Amniotic stem cell (primary cell): ENCODE data around the gene MICAL3.

Experiments used
- DNase-seq: peaks from one replicate; lab custom pipeline; 2025; lab: John Stamatoyannopoulos, UW

MICAL3 gene

GRCh38 chr22:17794726-17795542 is 229.4 kb downstream of the MICAL3 start:
- DNase-seq: no peak

DNA sequence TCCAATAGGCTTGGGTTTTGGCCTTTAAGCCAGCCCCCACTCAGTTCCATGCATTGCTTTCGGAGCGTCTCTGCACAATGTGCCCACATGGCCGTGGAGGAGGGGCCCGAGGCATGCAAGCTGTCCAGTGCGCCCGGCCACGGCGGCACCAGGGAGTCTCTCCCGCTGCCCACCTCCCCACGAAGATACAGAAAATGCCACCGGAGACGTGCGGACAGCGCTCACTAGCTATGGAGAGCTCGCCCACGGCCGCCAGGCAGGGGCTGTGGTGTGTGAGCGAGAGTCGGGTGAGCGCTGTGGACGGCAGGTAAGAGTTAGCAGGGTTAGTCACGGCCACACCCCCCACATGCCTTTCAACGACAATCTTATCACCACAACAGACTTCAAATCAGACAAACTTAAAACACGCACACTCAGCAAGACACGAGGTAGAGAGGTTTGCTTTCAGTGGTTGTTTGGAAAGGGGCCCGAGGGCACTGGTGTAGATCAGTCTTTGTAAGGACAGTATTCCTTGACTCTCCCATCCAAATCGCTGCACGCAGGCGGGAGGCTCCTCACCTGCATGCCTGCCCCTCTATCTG is 231.4 kb downstream of the MICAL3 start:
- no peak for DNase-seq

- DNase-seq: no peak
These were observed 232.1 kb downstream of the MICAL3 start for GRCh38 chr22:17792299-17792698.

- DNase-seq: no peak
These were observed 233.2 kb downstream of the MICAL3 start for GRCh38 chr22:17791196-17791595.

- no peak for DNase-seq
These were observed 234.8 kb downstream of the MICAL3 start for GRCh38 chr22:17789379-17790200.

GRCh38 chr22:17788528-17789378 is 235.6 kb downstream of the MICAL3 start:
- DNase-seq: no peak

GRCh38 chr22:17787716-17788330 is 236.5 kb downstream of the MICAL3 start:
- DNase-seq: no peak

DNA sequence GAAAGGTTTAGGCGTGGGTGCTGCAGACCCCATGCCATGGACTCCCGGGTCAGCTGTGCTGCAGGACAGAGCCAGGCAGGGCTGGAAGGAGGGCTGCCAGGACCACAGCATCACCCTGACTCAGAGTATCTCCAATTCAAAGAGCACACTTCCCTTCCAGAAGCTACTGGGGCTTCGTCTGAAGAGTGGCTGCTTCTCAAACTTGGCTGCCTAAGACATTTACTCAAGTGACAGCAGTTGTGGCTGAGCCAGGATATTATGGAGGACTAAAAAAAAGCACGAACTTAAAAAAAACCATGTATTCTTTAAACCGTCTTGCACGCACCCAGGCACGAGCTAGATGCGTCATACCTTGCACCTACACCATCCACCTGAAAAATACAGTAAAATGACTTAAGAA is 237.1 kb downstream of the MICAL3 start:
- DNase-seq: no peak

GRCh38 chr22:17786435-17787161 is 237.8 kb downstream of the MICAL3 start:
- no peak for DNase-seq

- no peak for DNase-seq
These were observed 238.9 kb downstream of the MICAL3 start for GRCh38 chr22:17785185-17786184.

- no peak for DNase-seq
These were observed 239.6 kb downstream of the MICAL3 start for GRCh38 chr22:17784776-17785175.

- no peak for DNase-seq
These were observed 240.4 kb downstream of the MICAL3 start for GRCh38 chr22:17783773-17784480.

GRCh38 chr22:17783312-17783711 is 241.0 kb downstream of the MICAL3 start:
- DNase-seq: no peak

- DNase-seq: no peak
These were observed 241.7 kb downstream of the MICAL3 start for GRCh38 chr22:17782621-17783020.

- no peak for DNase-seq
These were observed 242.2 kb downstream of the MICAL3 start for GRCh38 chr22:17782158-17782557.

DNA sequence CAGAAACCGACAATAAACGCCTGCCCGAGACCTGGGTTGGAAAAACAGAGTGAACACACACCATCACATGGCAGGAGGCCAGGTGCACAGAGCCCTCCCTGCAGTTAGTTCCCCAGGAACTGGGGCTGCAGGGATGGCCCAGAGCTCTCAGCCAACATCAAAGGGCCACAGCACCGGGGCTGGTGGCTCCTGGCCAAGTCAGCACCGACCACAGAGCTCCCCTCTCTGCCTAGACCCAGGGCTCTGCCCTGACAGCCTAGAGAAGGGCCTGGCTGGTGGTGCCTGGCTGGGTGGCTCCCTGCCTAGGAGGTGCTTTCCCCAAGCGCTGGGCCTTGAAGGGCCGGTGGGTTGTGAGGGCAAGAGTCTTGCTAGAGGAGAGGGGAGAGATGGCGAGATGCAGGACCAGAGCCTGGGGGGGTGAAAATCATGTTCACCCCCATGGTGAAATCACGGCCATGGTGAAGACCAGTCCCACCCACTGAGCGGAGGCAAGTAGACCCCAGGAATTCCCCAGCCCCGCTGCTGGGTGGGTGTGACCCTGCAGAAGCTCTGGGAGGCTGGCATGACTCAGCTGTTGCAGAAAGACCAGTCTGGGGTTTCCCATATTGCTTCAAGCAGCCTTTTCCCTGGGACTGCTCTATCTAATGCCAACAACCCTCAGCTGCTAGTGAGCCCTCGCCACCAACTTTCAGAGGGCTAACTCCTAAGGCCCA is 242.9 kb downstream of the MICAL3 start:
- peak; percentile 64 for DNase-seq

DNA sequence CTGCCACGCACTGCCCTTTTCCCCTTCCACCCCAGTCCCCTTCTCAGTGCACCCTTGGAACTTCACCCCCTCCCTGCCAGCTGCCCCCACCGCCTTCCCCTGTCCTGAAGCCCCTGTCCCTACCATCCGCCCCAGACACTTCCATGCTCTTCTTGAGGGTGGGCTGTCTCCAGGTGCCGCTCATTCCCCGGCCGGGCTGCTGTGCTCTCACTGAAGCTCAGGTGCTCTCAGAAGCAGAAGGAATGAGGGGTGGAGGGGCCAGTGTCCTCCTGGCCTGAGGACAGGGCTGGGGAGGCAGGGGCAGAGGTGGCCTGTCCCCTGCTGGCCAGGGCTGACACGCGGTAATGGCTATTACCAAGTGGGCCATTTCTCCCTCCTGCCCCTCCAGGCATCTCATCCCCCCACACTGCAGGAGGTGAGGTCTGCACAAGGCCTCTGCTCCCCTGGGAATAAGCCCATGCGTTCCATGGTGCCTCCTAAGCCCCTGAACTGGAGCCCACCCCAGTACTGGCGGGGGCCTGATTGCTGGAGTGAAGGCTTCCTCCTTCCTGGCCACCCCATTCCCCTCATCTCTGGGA is 243.5 kb downstream of the MICAL3 start:
- DNase-seq: no peak
